GM19372 (cell line): ENCODE measurements around the gene IRS1.

Source experiments
- ATAC-seq: cut with Tn5 transposase; IDR thresholded peaks from one replicate; pipeline ENCODE4 v1.9.1; 2021; ENCODE audit warnings: mild to moderate bottlenecking, low read depth, moderate library complexity; ENCODE audit not compliant: unreplicated experiment

Gene IRS1

GRCh38 chr2:226733189-226733858 is 66.3 kb downstream of the IRS1 start:
- ATAC-seq = no peak

- ATAC-seq = no peak
Observed at GRCh38 chr2:226732478-226733188, 67.0 kb downstream of the IRS1 start.

GRCh38 chr2:226730481-226730880 is 69.1 kb downstream of the IRS1 start:
- ATAC-seq = no peak

GRCh38 chr2:226728996-226729395 is 70.6 kb downstream of the IRS1 start:
- ATAC-seq = no peak

- no peak for ATAC-seq
Observed at GRCh38 chr2:226727251-226727650, 72.4 kb downstream of the IRS1 start.

- ATAC-seq = no peak
Observed at GRCh38 chr2:226726546-226726945, 73.1 kb downstream of the IRS1 start.

- no peak for ATAC-seq
Observed at GRCh38 chr2:226725126-226725860, 74.3 kb downstream of the IRS1 start.

GRCh38 chr2:226721541-226721940 is 78.1 kb downstream of the IRS1 start:
- no peak for ATAC-seq

- ATAC-seq = no peak
Observed at GRCh38 chr2:226720948-226721347, 78.7 kb downstream of the IRS1 start.

- no peak for ATAC-seq
Observed at GRCh38 chr2:226717719-226718118, 81.9 kb downstream of the IRS1 start.

GRCh38 chr2:226716126-226716525 is 83.5 kb downstream of the IRS1 start:
- ATAC-seq = peak; percentile 50

- no peak for ATAC-seq
Observed at GRCh38 chr2:226715347-226715990, 84.2 kb downstream of the IRS1 start.

GRCh38 chr2:226712941-226713340 is 86.7 kb downstream of the IRS1 start:
- ATAC-seq = no peak

- ATAC-seq = no peak
Observed at GRCh38 chr2:226711606-226712296, 87.9 kb downstream of the IRS1 start.

- no peak for ATAC-seq
Observed at GRCh38 chr2:226707499-226707898, 92.1 kb downstream of the IRS1 start.

- no peak for ATAC-seq
Observed at GRCh38 chr2:226705965-226706364, 93.7 kb downstream of the IRS1 start.

GRCh38 chr2:226705133-226705886 is 94.3 kb downstream of the IRS1 start:
- no peak for ATAC-seq

GRCh38 chr2:226703514-226703913 is 96.1 kb downstream of the IRS1 start:
- no peak for ATAC-seq

GRCh38 chr2:226702376-226702775 is 97.2 kb downstream of the IRS1 start:
- ATAC-seq = no peak

- ATAC-seq = no peak
Observed at GRCh38 chr2:226701052-226701451, 98.6 kb downstream of the IRS1 start.
